A549 (cell line): ENCODE results near the gene FANCC. TPM values are rescaled to one million over a fixed set of nuclear protein-coding genes. Genes with fewer than 3 reads are reported as not detected.
A peak's percentile ranks its signal among the peaks of the same experiment; 100 is the strongest.
"Not testable (repeated sequence)": the region's sequence is repeated elsewhere in the genome, so short reads cannot be mapped to it uniquely, and the experiment has no call there.

Experiments used
- ATAC-seq, 2 experiments: fragments of 200-7000 bp in 1 of 2; fragments of >200 bp in 1 of 2; cut with Nextera tagmentation in 1 of 2; cut with Tn5 transposase in 1 of 2; 3 replicates each; pipeline versions ENCODE4 v1.8.0 to v1.9.1; 2018 to 2020; ENCODE audit warnings: mild to moderate bottlenecking in 1 of 2, moderate library complexity in 1 of 2
- CTCF ChIA-PET: fragments of 300-600 bp; sonication (Branson Sonifier 250); formaldehyde crosslinking; extraction: SDS; loops from one replicate; lab custom pipeline; 2021; ENCODE audit warnings: antibody characterized with exemption, inconsistent platforms; lab: Yijun Ruan, JAX
- POLR2A ChIA-PET: fragments of 350-600 bp; formaldehyde crosslinking; extraction: SDS; loops from one replicate; lab custom pipeline; 2021; ENCODE audit warnings: antibody characterized with exemption, inconsistent platforms; lab: Yijun Ruan, JAX
- DNase-seq, 2 experiments: peaks; one replicate each; pipeline versions ENCODE4 v3.0.0 to v3.0.0-alpha.2; 2011 to 2016; ENCODE audit warnings: low read depth in 1 of 2, low spot score in 1 of 2
- FAIRE-seq: peaks from 2 replicates; lab custom pipeline; 2011; peaks lifted over from hg19 to GRCh38; lab: Jason Lieb, UNC
- H3K27ac ChIP-seq, 2 experiments: fragments of >200 bp; sonication (Bioruptor Twin); formaldehyde crosslinking; 3 replicates each; pipeline ENCODE4 v1.5.1; 2016 to 2017
- H3K4me1 ChIP-seq: fragments of >200 bp; sonication (Bioruptor Twin); formaldehyde crosslinking; 3 replicates; pipeline ENCODE4 v1.6.1; 2016
- H3K4me2 ChIP-seq: fragments of >200 bp; sonication (Bioruptor Twin); formaldehyde crosslinking; 3 replicates; pipeline ENCODE4 v1.6.1; 2016
- H3K4me3 ChIP-seq: fragments of >200 bp; sonication (Bioruptor Twin); formaldehyde crosslinking; 3 replicates; pipeline ENCODE4 v1.5.1; 2016
- H3K9me3 ChIP-seq: fragments of >200 bp; sonication (Bioruptor Twin); formaldehyde crosslinking; 3 replicates; pipeline ENCODE4 v1.6.1; 2016
- ATOH8 ChIP-seq: fragments of 250-450 bp; sonication (Bioruptor Pico); IDR thresholded peaks from 2 replicates; pipeline ENCODE4 v1.5.0; 2020; ENCODE audit warnings: low read depth, mild to moderate bottlenecking, moderate library complexity
- BHLHE40 ChIP-seq: IDR thresholded peaks from 2 replicates; pipeline ENCODE4 v1.6.1; 2012; ENCODE audit warnings: low read depth, low read length, inconsistent platforms
- CEBPB ChIP-seq, 2 experiments: fragments of >200 bp in 1 of 2; sonication (Bioruptor Twin) in 1 of 2; formaldehyde crosslinking in 1 of 2; IDR thresholded peaks; 2 replicates each; pipeline ENCODE4 v1.6.1; 2012 to 2016
- CHD4 ChIP-seq: fragments of 200-600 bp; sonication (generic); IDR thresholded peaks from 2 replicates; pipeline ENCODE4 v1.6.1; 2016; ENCODE audit warnings: antibody characterized with exemption, mild to moderate bottlenecking, borderline replicate concordance
- CTCF ChIP-seq: fragments of >200 bp; sonication (Bioruptor Twin); formaldehyde crosslinking; IDR thresholded peaks from 3 replicates; pipeline ENCODE4 v1.5.1; 2016
- EHF ChIP-seq: fragments of 250-450 bp; sonication (Bioruptor Pico); IDR thresholded peaks from 2 replicates; pipeline ENCODE4 v1.5.0; 2020; ENCODE audit warnings: mild to moderate bottlenecking
- ELK1 ChIP-seq: fragments of 150-350 bp; IDR thresholded peaks from 2 replicates; pipeline ENCODE4 v1.6.1; 2014; ENCODE audit warnings: low read depth, mild to moderate bottlenecking, low read length
- FOSB ChIP-seq: fragments of 250-450 bp; sonication (Bioruptor Pico); IDR thresholded peaks from 2 replicates; pipeline ENCODE4 v1.5.0; 2020; ENCODE audit warnings: mild to moderate bottlenecking, moderate library complexity
- FOSL2 ChIP-seq, 2 experiments: fragments of 450-650 bp in 1 of 2; fragments of >200 bp in 1 of 2; sonication (Bioruptor Twin) in 1 of 2; formaldehyde crosslinking; IDR thresholded peaks; 2 replicates each; pipeline versions ENCODE4 v1.5.0 to v1.6.1; 2016 to 2020; ENCODE audit warnings: mild to moderate bottlenecking in 1 of 2, moderate library complexity in 1 of 2
- FOXS1 ChIP-seq: fragments of 250-450 bp; sonication (Bioruptor Pico); IDR thresholded peaks from 2 replicates; pipeline ENCODE4 v1.5.0; 2020; ENCODE audit warnings: mild to moderate bottlenecking, moderate library complexity
- HDAC2 ChIP-seq: fragments of 200-600 bp; sonication (generic); IDR thresholded peaks from 2 replicates; pipeline ENCODE4 v1.6.1; 2016
- JUNB ChIP-seq: fragments of >200 bp; sonication (Bioruptor Twin); formaldehyde crosslinking; IDR thresholded peaks from 2 replicates; pipeline ENCODE4 v1.6.1; 2016
- KDM5A ChIP-seq: fragments of 200-600 bp; sonication (generic); IDR thresholded peaks from 2 replicates; pipeline ENCODE4 v1.6.1; 2016; ENCODE audit warnings: antibody characterized with exemption, mild to moderate bottlenecking
- MAFK ChIP-seq: fragments of 450-650 bp; IDR thresholded peaks from 2 replicates; pipeline ENCODE4 v1.6.1; 2014; ENCODE audit not compliant: partially characterized antibody
- MAX ChIP-seq: IDR thresholded peaks from 2 replicates; pipeline ENCODE4 v1.6.1; 2012
- RARB ChIP-seq: fragments of 250-450 bp; sonication (Bioruptor Pico); IDR thresholded peaks from 2 replicates; pipeline ENCODE4 v1.8.0; 2021; ENCODE audit warnings: mild to moderate bottlenecking, moderate library complexity
- REST ChIP-seq: fragments of 200-600 bp; sonication (generic); IDR thresholded peaks from 2 replicates; pipeline ENCODE4 v1.6.1; 2016; ENCODE audit warnings: antibody characterized with exemption, mild to moderate bottlenecking, moderate library complexity
- RNF2 ChIP-seq: fragments of 200-600 bp; sonication (generic); IDR thresholded peaks from 2 replicates; pipeline ENCODE4 v1.6.1; 2016; ENCODE audit warnings: low read depth, mild to moderate bottlenecking, antibody characterized with exemption, moderate library complexity, borderline replicate concordance
- ZNF302 ChIP-seq: fragments of 250-450 bp; sonication (Bioruptor Pico); IDR thresholded peaks from 2 replicates; pipeline ENCODE4 v1.9.0; 2021; ENCODE audit warnings: inconsistent platforms, mild to moderate bottlenecking, moderate library complexity
- WGBS: methylation state at CpG from one replicate; pipeline ENCODE4 v1.1.6; 2017; ENCODE audit errors: missing lambda C conversion rate; 5-methylcytosine and 5-hydroxymethylcytosine counted together
- polyA plus RNA-seq, 4 experiments: library from polyadenylated mRNA; depleted of rRNA in 3 of 4; stranded (reverse); fragments of >200 nt; fragmentation: RNase III in 1 of 4; extraction: RNeasy Plus Mini Kit Qiagen cat#74134 plus additional on column Dnase treatment in 1 of 4; gene quantifications; 2 replicates in 3 of 4; 3 replicates in 1 of 4; pipeline ENCODE4 v1.2.3, GENCODE V29; 2011 to 2017

FANCC gene
- polyA plus RNA-seq, 2 of the 4 experiments (the other 2 are of a cell fraction) = 13.5 to 24.9 TPM

GRCh38 chr9:95296761-95297160 is 20.7 kb downstream of the FANCC start:
- Histone ChIP-seq H3K4me2 (no peak overlapping the region), H3K4me3 (no peak overlapping the region), H3K9me3 (no peaks in the 10 kb centered on the region), H3K4me1 (peaks cover 6% of the 10 kb centered on the region; the same call in 2 of the 3 replicates), H3K27ac (0 out of 6 replicates have a peak overlapping the region, but pooled peaks of 1 of the 2 experiments have one; percentile 31)
- ATAC-seq (no peak), DNase-seq (no peak), FAIRE-seq (no peak)
- no peak for TF ChIP-seq JUNB
- no peak for TF ChIP-seq ELK1
- no peak for TF ChIP-seq REST
- no peak for TF ChIP-seq MAX
- TF ChIP-seq EHF (CRISPR knock-in tag) = no peak
- no peak for TF ChIP-seq BHLHE40
- TF ChIP-seq CTCF = no peak
- no peak for TF ChIP-seq KDM5A
- no peak for TF ChIP-seq ATOH8 (CRISPR knock-in tag)
- TF ChIP-seq ZNF302 (CRISPR knock-in tag) = no peak
- TF ChIP-seq CEBPB (IDR thresholded peaks at IDR 0.05) = no peak
- no peak for TF ChIP-seq FOXS1 (CRISPR knock-in tag)
- no peak for TF ChIP-seq RARB
- no peak for TF ChIP-seq CHD4
- TF ChIP-seq HDAC2 = no peak
- TF ChIP-seq RNF2 = no peak
- TF ChIP-seq FOSB (CRISPR knock-in tag) = no peak
- no peak for TF ChIP-seq FOSL2 (IDR thresholded peaks at IDR 0.05)
- no peak for TF ChIP-seq FOSL2 (CRISPR knock-in tag; IDR thresholded peaks at IDR 0.05)
- no peak for TF ChIP-seq MAFK
- ChIA-PET CTCF (no interaction called here), POLR2A (no interaction called here)
- 100% methylated on average over 1 of the region's 1 CpG for WGBS

- ATAC-seq, H3K4me1 ChIP-seq, H3K27ac ChIP-seq, POLR2A ChIA-PET, H3K4me2 ChIP-seq, H3K9me3 ChIP-seq, CTCF ChIA-PET, H3K4me3 ChIP-seq, DNase-seq, FAIRE-seq: not testable (repeated sequence)
- 91% methylated on average over 6 of the region's 6 CpGs for WGBS
These were observed 24.2 kb downstream of the FANCC start for GRCh38 chr9:95293296-95293695.
